Stomach smooth muscle (tissue), 2 donors: ENCODE results near the gene SLC45A1.

Experiments used
- H3K27ac ChIP-seq: one replicate; pipeline ENCODE4 v1.7.0; 2013; ENCODE audit warnings: mild to moderate bottlenecking, low read length, inconsistent platforms
- H3K27me3 ChIP-seq, 2 donors: one replicate each; pipeline ENCODE4 v1.7.0; 2013; ENCODE audit warnings: low read length in 2 of 2; ENCODE audit not compliant: insufficient read depth in 2 of 2, control insufficient read depth in 1 of 2
- H3K36me3 ChIP-seq, 2 donors: one replicate each; pipeline ENCODE4 v1.7.0; 2013; ENCODE audit warnings: low read length in 2 of 2; ENCODE audit not compliant: control insufficient read depth in 2 of 2, insufficient read depth in 2 of 2
- H3K4me1 ChIP-seq: one replicate; pipeline ENCODE4 v1.7.0; 2013; ENCODE audit warnings: low read length; ENCODE audit not compliant: control insufficient read depth, insufficient read depth
- H3K4me3 ChIP-seq, 2 donors: one replicate each; pipeline ENCODE4 v1.7.0; 2013; ENCODE audit warnings: low read length in 2 of 2
- H3K9ac ChIP-seq, 2 donors: one replicate each; pipeline ENCODE4 v1.7.0; 2013; ENCODE audit warnings: low read length in 2 of 2, mild to moderate bottlenecking in 1 of 2
- H3K9me3 ChIP-seq, 2 donors: one replicate each; pipeline ENCODE4 v1.7.0; 2013; ENCODE audit warnings: low read length in 2 of 2; ENCODE audit not compliant: control insufficient read depth in 2 of 2
- donor health status: healthy.
- donor health status: Pancreatic carcinoma.

The SLC45A1 gene

GRCh38 chr1:8348047-8348776, 30.3 kb downstream of the SLC45A1 start:
- H3K27me3 ChIP-seq: no peaks in the 10 kb centered on the region
- no peak overlapping the region for H3K9ac ChIP-seq
- H3K9me3 ChIP-seq: no peaks in the 10 kb centered on the region
- peaks cover 2 to 6% of the 10 kb centered on the region in 2 donors for H3K36me3 ChIP-seq
- peaks cover 58% of the 10 kb centered on the region for H3K4me1 ChIP-seq
- H3K27ac ChIP-seq: no peak overlapping the region
- H3K4me3 ChIP-seq: no peak overlapping the region

DNA sequence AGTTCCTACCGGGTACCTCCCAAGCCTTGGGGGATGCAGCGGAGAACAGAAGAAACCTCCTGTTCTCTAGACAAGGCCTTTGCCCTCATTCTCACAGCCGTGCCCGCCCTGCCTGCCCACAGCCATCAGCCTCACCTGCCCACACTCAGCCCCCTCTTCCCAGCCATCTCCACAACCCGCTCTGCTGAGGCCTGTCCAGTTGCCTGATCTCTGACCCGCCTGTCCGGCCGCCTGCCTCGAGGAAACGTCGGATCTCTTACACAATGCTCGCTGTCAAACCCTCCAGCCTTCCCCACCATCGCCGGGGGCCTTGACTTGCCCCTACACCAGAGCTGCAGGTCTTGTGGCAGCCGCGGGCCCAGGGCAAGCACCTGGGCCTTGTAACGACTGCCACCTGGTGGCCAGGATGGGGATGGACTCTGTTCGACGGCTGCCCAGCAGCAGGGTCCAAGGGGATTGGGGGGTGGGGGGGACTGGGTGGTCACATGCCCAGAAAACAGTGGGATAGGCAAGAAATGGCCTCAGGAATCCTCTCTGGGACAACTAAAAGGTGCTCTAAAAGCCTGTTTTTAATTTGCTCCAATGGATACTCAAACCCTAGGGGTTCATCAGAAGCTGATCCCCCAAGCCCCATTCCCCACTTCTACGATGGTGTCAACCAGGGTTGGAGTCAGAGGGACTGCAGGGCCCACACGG, 31.0 kb downstream of the SLC45A1 start:
- Histone ChIP-seq H3K27ac (no peak overlapping the region), H3K4me1 (peaks cover 58% of the 10 kb centered on the region), H3K9ac (no peak overlapping the region)

GRCh38 chr1:8349473-8349865, 31.6 kb downstream of the SLC45A1 start:
- H3K4me1 ChIP-seq: peaks cover 56% of the 10 kb centered on the region
- H3K4me3 ChIP-seq: no peak overlapping the region
- H3K27me3 ChIP-seq: no peaks in the 10 kb centered on the region
- peaks cover 9 to 14% of the 10 kb centered on the region in 2 donors for H3K36me3 ChIP-seq
- H3K9ac ChIP-seq: no peak overlapping the region
- H3K27ac ChIP-seq: peak overlapping the region; percentile 11
- H3K9me3 ChIP-seq: no peaks in the 10 kb centered on the region

More for the DNA sequence above, 31.0 kb downstream of the SLC45A1 start:
- Histone ChIP-seq H3K27me3 (no peaks in the 10 kb centered on the region), H3K36me3 (peaks cover 7 to 11% of the 10 kb centered on the region in 2 donors), H3K9me3 (no peaks in the 10 kb centered on the region), H3K4me3 (no peak overlapping the region)

DNA sequence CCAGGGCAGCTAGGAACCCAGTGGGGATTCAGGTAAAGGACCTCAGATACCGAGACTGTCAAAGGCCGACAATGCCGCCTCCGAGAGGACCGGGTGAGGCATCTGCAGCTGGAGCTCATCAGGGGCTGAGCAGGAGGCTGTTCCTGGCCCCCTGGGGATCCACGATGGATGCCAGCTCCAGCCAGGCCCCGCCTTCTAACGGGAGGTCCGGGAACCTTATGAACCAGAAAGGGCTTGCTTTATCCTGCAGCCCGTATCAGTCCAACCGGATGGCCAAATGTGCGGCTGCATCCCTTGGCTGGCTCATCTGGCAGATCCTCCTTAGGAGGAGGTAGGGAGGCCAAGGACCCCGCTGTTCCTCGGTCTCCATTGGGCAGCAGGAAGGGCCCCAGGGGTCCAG, 32.0 kb downstream of the SLC45A1 start:
- Histone ChIP-seq H3K27me3 (no peaks in the 10 kb centered on the region), H3K9ac (no peak overlapping the region), H3K36me3 (peaks cover 10 to 14% of the 10 kb centered on the region in 2 donors), H3K4me1 (peaks cover 57% of the 10 kb centered on the region), H3K27ac (no peak overlapping the region), H3K4me3 (no peak overlapping the region), H3K9me3 (no peaks in the 10 kb centered on the region)

DNA sequence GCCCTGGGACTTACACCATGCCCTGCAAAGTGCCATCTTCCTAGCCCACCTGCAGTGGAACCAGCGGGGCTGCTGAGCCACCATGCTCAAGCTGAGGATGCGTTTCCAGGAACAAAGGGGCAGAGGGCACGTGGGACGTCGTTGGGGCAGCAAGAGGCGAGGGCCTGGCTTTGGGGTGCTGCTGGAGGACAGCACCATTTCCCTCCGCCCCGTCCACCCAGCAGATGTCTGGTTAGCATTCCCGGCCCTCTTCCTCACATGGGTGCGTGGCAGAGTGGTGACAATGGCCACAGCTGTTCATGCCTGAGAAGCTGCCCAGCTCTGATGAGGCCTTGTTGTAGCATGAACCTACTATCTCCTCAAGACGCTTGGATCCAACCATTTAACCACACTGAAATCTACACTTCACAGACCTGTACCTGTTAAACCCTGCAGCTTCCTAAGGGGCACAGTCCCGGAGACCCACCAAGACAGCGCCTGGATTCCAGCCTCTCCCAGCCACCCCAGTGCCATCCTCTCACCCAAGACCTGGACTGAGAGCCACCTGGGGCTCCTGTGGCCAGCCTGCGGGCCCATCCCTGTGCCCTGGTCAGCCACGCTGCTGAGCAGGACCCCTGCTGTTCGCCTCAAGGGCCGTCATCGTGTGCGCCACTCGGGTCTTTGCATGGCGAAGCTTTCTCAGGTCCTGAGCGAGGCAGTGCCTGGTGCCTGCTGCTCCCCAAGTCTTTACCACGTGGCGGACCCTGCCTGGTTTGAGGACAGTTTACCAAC, 33.2 kb downstream of the SLC45A1 start:
- Histone ChIP-seq H3K9ac (no peak overlapping the region), H3K9me3 (no peaks in the 10 kb centered on the region), H3K4me1 (peaks cover 60% of the 10 kb centered on the region), H3K36me3 (peaks cover 21 to 24% of the 10 kb centered on the region in 2 donors), H3K27me3 (no peaks in the 10 kb centered on the region), H3K4me3 (no peak overlapping the region), H3K27ac (peak overlapping the region; percentile 18)

DNA sequence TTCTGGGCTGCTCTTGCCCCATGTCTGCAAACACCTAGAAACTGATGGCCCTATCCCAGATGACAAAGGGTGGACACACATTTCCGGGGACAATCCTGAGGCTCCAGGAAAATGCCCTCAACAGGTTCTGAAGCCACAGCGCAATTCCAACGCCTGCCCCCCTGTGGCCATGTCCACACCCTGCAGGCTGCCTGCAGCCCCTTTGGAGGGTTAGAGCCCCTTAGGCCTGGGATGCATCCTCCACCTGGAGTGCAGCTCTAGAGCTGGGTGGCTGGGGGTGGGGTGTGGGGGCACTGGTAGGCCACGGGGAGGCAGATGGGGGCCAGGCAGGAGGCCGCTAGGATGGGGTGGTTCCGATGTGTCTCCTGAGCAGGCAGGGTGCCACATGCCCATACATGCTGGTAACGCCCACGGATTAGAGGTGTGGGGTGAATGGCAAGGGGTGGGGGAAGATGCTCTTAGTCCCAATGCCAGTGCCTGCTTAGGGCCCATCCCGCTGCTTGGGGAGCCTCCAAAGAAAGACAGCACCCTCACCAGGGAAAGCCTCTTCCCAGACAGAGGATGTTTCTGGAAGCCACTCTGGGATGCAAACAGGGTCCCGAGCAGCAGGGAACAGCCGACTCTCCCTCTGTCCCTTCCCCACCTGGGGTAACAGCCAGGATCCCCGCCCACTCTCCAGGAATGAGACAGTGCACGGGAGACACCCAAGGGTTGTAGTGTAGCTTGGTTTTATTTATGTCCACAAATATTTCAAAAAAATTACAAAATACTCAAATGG, 34.0 kb downstream of the SLC45A1 start:
- Histone ChIP-seq H3K9ac (no peak overlapping the region), H3K4me1 (peaks cover 60% of the 10 kb centered on the region), H3K27ac (peak overlapping the region; percentile 73), H3K27me3 (no peaks in the 10 kb centered on the region), H3K36me3 (peaks cover 24 to 31% of the 10 kb centered on the region in 2 donors), H3K9me3 (no peaks in the 10 kb centered on the region), H3K4me3 (no peak overlapping the region)

DNA sequence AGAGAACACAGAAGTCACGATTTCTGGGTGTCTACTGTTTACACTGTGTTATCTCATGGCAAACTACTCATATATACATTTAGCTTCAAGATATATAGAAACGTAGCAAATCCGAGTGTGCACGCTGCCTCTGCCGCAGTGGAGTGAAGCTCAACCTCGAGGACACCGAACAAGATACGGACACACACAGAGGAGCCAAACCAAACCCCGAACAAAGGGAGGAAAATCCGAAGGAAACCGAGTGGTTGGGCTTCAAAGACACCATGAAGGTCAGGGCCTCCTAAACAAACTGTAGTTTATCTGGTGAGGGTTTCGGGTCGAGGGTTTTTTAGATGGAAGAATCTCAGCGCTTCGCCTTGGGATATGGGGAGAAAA, 34.5 kb downstream of the SLC45A1 start:
- peak overlapping the region; percentile 73 for H3K27ac ChIP-seq
- H3K4me1 ChIP-seq: peaks cover 58% of the 10 kb centered on the region
- no peaks in the 10 kb centered on the region for H3K9me3 ChIP-seq
- peaks cover 30 to 37% of the 10 kb centered on the region in 2 donors for H3K36me3 ChIP-seq
- H3K4me3 ChIP-seq: no peak overlapping the region
- no peak overlapping the region for H3K9ac ChIP-seq
- no peaks in the 10 kb centered on the region for H3K27me3 ChIP-seq

DNA sequence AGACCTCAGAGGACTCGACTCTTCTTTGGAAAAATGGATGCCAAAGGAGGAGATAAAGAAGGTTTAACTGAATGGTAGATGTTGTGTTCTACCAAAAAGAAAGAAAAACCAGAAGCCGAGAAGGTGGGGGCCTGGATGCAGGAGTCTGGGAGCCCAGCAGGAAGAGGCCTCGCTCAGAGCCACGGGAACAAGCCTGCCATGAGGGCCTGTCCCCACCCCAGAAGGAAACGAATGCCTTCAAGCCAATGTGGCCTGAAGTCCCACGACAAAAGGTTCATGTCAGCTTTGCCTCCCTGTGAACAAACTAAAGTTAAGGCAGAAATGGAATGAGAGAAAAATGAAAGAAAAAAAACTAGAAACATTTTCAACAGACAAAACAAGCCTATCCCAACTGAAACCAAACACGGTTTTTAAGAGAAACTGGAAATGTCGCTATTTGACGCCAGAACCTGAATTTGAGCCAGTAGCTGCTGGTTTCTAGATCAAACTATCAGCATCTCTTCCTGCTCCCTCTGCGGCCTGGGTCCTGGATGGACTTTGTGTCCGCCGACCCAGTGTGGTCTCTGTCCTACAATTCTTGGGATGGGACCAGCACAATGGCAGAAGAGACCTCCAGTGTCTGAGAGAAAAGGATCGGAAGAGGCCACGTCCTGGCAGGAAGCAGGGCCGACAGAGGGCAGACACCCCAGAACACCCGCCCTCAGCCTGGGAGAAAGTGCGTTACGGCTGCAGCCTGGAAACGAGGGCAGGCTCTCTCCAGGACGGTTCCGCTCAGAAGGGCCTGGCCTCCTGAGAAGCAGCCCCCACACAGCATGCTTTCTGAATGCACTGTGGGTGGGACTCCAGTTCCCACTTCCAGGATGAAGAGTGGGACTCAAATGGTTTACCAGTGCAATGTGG, 35.2 kb downstream of the SLC45A1 start:
- peaks cover 64% of the 10 kb centered on the region for H3K4me1 ChIP-seq
- H3K36me3 ChIP-seq: peaks cover 37 to 44% of the 10 kb centered on the region in 2 donors
- peak overlapping the region; percentile 29 to 34 for H3K9ac ChIP-seq
- no peaks in the 10 kb centered on the region for H3K9me3 ChIP-seq
- peak overlapping the region; percentile 73 for H3K27ac ChIP-seq
- H3K4me3 ChIP-seq: no peak overlapping the region
- H3K27me3 ChIP-seq: no peaks in the 10 kb centered on the region

- Histone ChIP-seq H3K27ac (peak overlapping the region; percentile 73), H3K27me3 (no peaks in the 10 kb centered on the region), H3K9me3 (no peaks in the 10 kb centered on the region), H3K4me1 (peaks cover 59% of the 10 kb centered on the region), H3K9ac (peak overlapping the region in 1 of 2 donors; percentile 31), H3K4me3 (no peak overlapping the region), H3K36me3 (peaks cover 46 to 49% of the 10 kb centered on the region in 2 donors)
Measured at GRCh38 chr1:8354038-8354437, 36.1 kb downstream of the SLC45A1 start.
